K562 (cell line): Measurements from ENCODE around the gene FAM169A.
"Not testable (repeated sequence)": the region's sequence is repeated elsewhere in the genome, so short reads cannot be mapped to it uniquely, and the experiment has no call there.

Experiments
- DMBX1 ChIP-seq: fragments of 250-450 bp; sonication (Bioruptor Pico); IDR thresholded peaks from 2 replicates; pipeline ENCODE4 v1.8.0; 2022; ENCODE audit warnings: inconsistent platforms, mild to moderate bottlenecking, moderate library complexity, borderline replicate concordance
- MAX ChIP-seq: sonication (generic); formaldehyde crosslinking; IDR thresholded peaks from 2 replicates; pipeline ENCODE4 v1.9.0; 2022; ENCODE audit warnings: mild to moderate bottlenecking, missing genetic modification reagents
- NR3C1 ChIP-seq: sonication (generic); formaldehyde crosslinking; IDR thresholded peaks from 2 replicates; pipeline ENCODE4 v1.8.1; 2022; ENCODE audit warnings: missing genetic modification reagents
- RAD21 ChIP-seq, 2 experiments: fragments of 250-450 bp in 1 of 2; fragments of 450-650 bp in 1 of 2; sonication (Bioruptor Pico) in 1 of 2; formaldehyde crosslinking in 1 of 2; IDR thresholded peaks in 1 of 2; conservative IDR thresholded peaks in 1 of 2; 2 replicates each; pipeline versions ENCODE4 v1.4.0 to v1.8.0; 2020 to 2022; ENCODE audit warnings: mild to moderate bottlenecking in 2 of 2, moderate library complexity in 1 of 2
- RFX5 ChIP-seq: IDR thresholded peaks from 2 replicates; pipeline ENCODE4 v1.6.1; 2011; ENCODE audit warnings: low read depth, mild to moderate bottlenecking, improper control_type of control experiment, low read length

- TF ChIP-seq RAD21 (CRISPR knock-in tag; conservative IDR thresholded peaks at IDR 0.05 in 1 of 2, IDR thresholded peaks at IDR 0.05 in 1 of 2); RFX5; DMBX1 (CRISPR knock-in tag); MAX (CRISPR knock-in tag); NR3C1: not testable (repeated sequence)
Measured at GRCh38 chr5:74911421-74911820, 45.2 kb upstream of the FAM169A start.
